ENCODE measurements around the gene TNRC6A.

GRCh38 chr16:24789881-24790280 is 60.4 kb downstream of the TNRC6A start:
- TF ChIP-seq CTCF (IDR thresholded peaks at IDR 0.05): no peak
- no peak for TF ChIP-seq POLR2A (IDR thresholded peaks at IDR 0.05)

Data from right lobe of liver (tissue), 4 donors.